Activated T-cell treated with anti-CD3 and anti-CD28 coated beads for 48 hours (primary cell): ENCODE measurements around the gene SDR39U1.

Experiments used
- DNase-seq: peaks from one replicate; pipeline ENCODE4 v3.0.0-alpha.2; 2020; ENCODE audit warnings: low read depth

The SDR39U1 gene

GRCh38 chr14:24428628-24429394 is 13.8 kb downstream of the SDR39U1 start:
- DNase-seq: no peak

GRCh38 chr14:24427537-24428508 is 14.8 kb downstream of the SDR39U1 start:
- no peak for DNase-seq

GRCh38 chr14:24426912-24427536 is 15.6 kb downstream of the SDR39U1 start:
- no peak for DNase-seq

- DNase-seq: no peak
Measured at GRCh38 chr14:24426150-24426911, 16.2 kb downstream of the SDR39U1 start.

- DNase-seq: no peak
Measured at GRCh38 chr14:24425704-24426103, 16.9 kb downstream of the SDR39U1 start.

- DNase-seq: no peak
Measured at GRCh38 chr14:24422694-24423601, 19.6 kb downstream of the SDR39U1 start.

GRCh38 chr14:24422261-24422660 is 20.3 kb downstream of the SDR39U1 start:
- DNase-seq: no peak

GRCh38 chr14:24418492-24418873 is 24.1 kb downstream of the SDR39U1 start:
- DNase-seq: no peak

- DNase-seq: no peak
Measured at GRCh38 chr14:24417832-24418491, 24.6 kb downstream of the SDR39U1 start.

GRCh38 chr14:24416932-24417619 is 25.5 kb downstream of the SDR39U1 start:
- DNase-seq: no peak

- no peak for DNase-seq
Measured at GRCh38 chr14:24416254-24416931, 26.2 kb downstream of the SDR39U1 start.

- DNase-seq: no peak
Measured at GRCh38 chr14:24415421-24416253, 26.9 kb downstream of the SDR39U1 start.

- no peak for DNase-seq
Measured at GRCh38 chr14:24414732-24415420, 27.7 kb downstream of the SDR39U1 start.

GRCh38 chr14:24414077-24414476 is 28.5 kb downstream of the SDR39U1 start:
- DNase-seq: no peak

GRCh38 chr14:24411443-24412389 is 30.9 kb downstream of the SDR39U1 start:
- DNase-seq: no peak

- no peak for DNase-seq
Measured at GRCh38 chr14:24409956-24410355, 32.6 kb downstream of the SDR39U1 start.
